ENCODE measurements around the gene GIPC1.

GRCh38 chr19:14545716-14546082 is 49.8 kb upstream of the GIPC1 start:
- TF ChIP-seq, protein P1, sequence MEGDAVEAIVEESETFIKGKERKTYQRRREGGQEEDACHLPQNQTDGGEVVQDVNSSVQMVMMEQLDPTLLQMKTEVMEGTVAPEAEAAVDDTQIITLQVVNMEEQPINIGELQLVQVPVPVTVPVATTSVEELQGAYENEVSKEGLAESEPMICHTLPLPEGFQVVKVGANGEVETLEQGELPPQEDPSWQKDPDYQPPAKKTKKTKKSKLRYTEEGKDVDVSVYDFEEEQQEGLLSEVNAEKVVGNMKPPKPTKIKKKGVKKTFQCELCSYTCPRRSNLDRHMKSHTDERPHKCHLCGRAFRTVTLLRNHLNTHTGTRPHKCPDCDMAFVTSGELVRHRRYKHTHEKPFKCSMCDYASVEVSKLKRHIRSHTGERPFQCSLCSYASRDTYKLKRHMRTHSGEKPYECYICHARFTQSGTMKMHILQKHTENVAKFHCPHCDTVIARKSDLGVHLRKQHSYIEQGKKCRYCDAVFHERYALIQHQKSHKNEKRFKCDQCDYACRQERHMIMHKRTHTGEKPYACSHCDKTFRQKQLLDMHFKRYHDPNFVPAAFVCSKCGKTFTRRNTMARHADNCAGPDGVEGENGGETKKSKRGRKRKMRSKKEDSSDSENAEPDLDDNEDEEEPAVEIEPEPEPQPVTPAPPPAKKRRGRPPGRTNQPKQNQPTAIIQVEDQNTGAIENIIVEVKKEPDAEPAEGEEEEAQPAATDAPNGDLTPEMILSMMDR (conservative IDR thresholded peaks at IDR 0.05 in 1 of 2, IDR thresholded peaks at IDR 0.05 in 1 of 2; ENCODE audit: extremely low read depth in 1 of 2, insufficient read depth in 1 of 2, low read depth in 1 of 2, low read length in 2 of 2) = no peak
- TF ChIP-seq EZH2 (IDR thresholded peaks at IDR 0.05; ENCODE audit: borderline replicate concordance, low read length) = no peak
